ENCODE data around the gene CLIC4.
"Not testable (repeated sequence)": the region's sequence is repeated elsewhere in the genome, so short reads cannot be mapped to it uniquely, and the experiment has no call there.

The CLIC4 gene

GRCh38 chr1:24754229-24754628 is 9.0 kb downstream of the CLIC4 start:
- no peak overlapping the region for H3K27ac ChIP-seq
- ChIA-PET CTCF (interaction anchor here (0.6 to 0.9 kb wide), 3 partner anchors 66 to 1034 kb away, joined by 3 to 4 read pairs (median 3); no protein-coding TSS in a partner anchor), POLR2A (ENCODE audit: low non-redundant PET) (interaction anchor here (1.8 kb wide), 1 partner anchor 9 kb away, joined by 6 read pairs; the partner anchor contains the start of gene CLIC4)
- TF ChIP-seq CTCF (conservative IDR thresholded peaks at IDR 0.05; ENCODE audit: low read depth) = no peak
- no peak for DNase-seq (ENCODE audit: low spot score)

DNA sequence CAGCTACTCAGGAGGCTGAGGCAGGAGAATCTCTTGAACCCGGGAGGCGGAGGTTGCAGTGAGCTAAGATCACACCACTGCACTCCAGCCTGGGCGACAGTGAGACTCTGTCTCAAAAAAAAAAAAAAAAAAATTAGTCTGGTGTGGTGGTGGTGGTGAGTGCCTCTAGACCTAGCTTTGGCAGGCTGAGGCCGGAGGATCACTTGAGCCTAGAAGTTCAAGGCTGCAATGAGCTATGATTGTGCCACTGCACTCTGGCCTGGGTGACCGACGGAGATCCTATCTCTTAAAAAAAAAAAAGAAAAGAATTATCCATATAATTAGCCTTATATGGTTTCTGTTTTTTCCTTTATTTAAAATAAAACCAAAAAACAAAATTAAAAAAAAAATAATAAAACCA is 10.1 kb downstream of the CLIC4 start:
- ChIA-PET CTCF (interaction anchor here (0.7 kb wide), 1 partner anchor 22 kb away, joined by 6 read pairs; no protein-coding TSS in a partner anchor), POLR2A (ENCODE audit: low non-redundant PET) (interaction anchor here (1.8 kb wide), 1 partner anchor 10 kb away, joined by 6 read pairs; the partner anchor contains the start of gene CLIC4)
- H3K27ac ChIP-seq; DNase-seq (ENCODE audit: low spot score): not testable (repeated sequence)

DNA sequence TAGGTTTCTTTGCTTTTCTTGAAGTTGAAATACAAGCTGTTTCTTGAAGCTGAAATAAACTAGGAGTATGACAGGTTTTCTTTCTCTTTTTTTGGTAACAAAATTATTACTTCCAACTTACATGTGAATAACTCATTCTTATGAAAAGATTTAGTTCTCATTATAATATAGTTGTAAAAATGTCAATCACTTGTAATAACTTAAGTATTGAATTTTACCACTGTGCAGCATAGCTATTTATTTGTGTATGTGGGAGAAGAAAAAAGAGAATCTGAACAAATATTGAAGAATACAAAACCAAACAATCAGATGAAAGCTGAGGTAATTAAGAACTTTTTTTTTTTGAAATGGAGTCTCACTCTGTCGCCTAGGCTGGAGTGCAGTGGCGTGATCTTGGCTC is 11.1 kb downstream of the CLIC4 start:
- ChIA-PET CTCF (no interaction called here), POLR2A (ENCODE audit: low non-redundant PET) (no interaction called here)
- H3K27ac ChIP-seq = no peak overlapping the region
- no peak for DNase-seq (ENCODE audit: low spot score)
- no peak for TF ChIP-seq CTCF (conservative IDR thresholded peaks at IDR 0.05; ENCODE audit: low read depth)

- ChIA-PET CTCF (no interaction called here), POLR2A (ENCODE audit: low non-redundant PET) (no interaction called here)
- no peak for TF ChIP-seq CTCF (conservative IDR thresholded peaks at IDR 0.05; ENCODE audit: low read depth)
- no peak overlapping the region for H3K27ac ChIP-seq
- no peak for DNase-seq (ENCODE audit: low spot score)
Observed at GRCh38 chr1:24759492-24759891, 14.2 kb downstream of the CLIC4 start.

GRCh38 chr1:24761582-24761981 is 16.3 kb downstream of the CLIC4 start:
- no peak overlapping the region for H3K27ac ChIP-seq
- TF ChIP-seq CTCF (conservative IDR thresholded peaks at IDR 0.05; ENCODE audit: low read depth) = no peak
- ChIA-PET CTCF (interaction anchor here (0.7 kb wide), 1 partner anchor 89 kb away, joined by 4 read pairs; no protein-coding TSS in a partner anchor), POLR2A (ENCODE audit: low non-redundant PET) (no interaction called here)
- DNase-seq (ENCODE audit: low spot score) = no peak

DNA sequence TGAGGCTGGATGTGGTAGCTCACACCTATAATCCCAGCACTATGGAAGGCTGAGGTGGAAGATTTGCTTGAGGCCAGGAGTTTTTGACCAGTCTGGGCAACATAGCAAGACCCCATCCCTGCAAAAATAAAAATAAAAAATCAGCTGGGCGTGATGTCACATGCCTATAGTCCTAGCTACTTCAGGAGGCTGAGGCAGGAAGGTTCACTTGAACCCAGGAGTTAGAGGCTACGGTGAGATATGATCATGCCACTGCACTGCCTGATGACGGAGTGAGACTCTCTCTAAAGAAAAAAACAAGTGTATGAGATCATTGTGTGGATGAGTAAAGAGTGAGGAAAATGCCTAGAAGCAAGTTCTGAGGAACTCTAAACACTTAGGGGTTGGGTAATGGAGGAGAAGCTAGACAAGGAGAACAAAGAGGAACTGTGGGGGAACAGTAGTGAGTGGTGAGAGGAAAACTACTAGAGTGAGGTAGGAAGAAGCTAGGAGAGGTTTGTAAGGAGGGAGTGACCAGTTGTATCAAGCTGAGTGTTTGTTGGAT is 17.0 kb downstream of the CLIC4 start:
- TF ChIP-seq CTCF (conservative IDR thresholded peaks at IDR 0.05; ENCODE audit: low read depth) = no peak
- H3K27ac ChIP-seq = no peak overlapping the region
- POLR2A ChIA-PET (ENCODE audit: low non-redundant PET) = interaction anchor here (0.6 kb wide), 1 partner anchor 906 kb away, joined by 4 read pairs; no protein-coding TSS in a partner anchor
- no peak for DNase-seq (ENCODE audit: low spot score)
- CTCF ChIA-PET = interaction anchor here (1.1 kb wide), 1 partner anchor 53 kb away, joined by 3 read pairs; no protein-coding TSS in a partner anchor

- ChIA-PET CTCF (no interaction called here), POLR2A (ENCODE audit: low non-redundant PET) (no interaction called here)
- no peak for TF ChIP-seq CTCF (conservative IDR thresholded peaks at IDR 0.05; ENCODE audit: low read depth)
- H3K27ac ChIP-seq = no peak overlapping the region
- DNase-seq (ENCODE audit: low spot score) = no peak
Observed at GRCh38 chr1:24763671-24764070, 18.4 kb downstream of the CLIC4 start.
